Activated T-helper 1 cell treated with anti-CD3 and anti-CD28 coated beads, Interleukin-2, amount 50 U/mL, for 16 hours (primary cell): Measurements from ENCODE around the gene OTUB2.
A peak's percentile ranks its signal among the peaks of the same experiment; 100 is the strongest.
"Not testable (repeated sequence)": the region's sequence is repeated elsewhere in the genome, so short reads cannot be mapped to it uniquely, and the experiment has no call there.

Source experiments
- DNase-seq, 2 donors: peaks; one replicate each; pipeline ENCODE4 v3.0.0-alpha.2; 2020; ENCODE audit warnings: low read depth in 1 of 2, low spot score in 1 of 2

Gene OTUB2

DNA sequence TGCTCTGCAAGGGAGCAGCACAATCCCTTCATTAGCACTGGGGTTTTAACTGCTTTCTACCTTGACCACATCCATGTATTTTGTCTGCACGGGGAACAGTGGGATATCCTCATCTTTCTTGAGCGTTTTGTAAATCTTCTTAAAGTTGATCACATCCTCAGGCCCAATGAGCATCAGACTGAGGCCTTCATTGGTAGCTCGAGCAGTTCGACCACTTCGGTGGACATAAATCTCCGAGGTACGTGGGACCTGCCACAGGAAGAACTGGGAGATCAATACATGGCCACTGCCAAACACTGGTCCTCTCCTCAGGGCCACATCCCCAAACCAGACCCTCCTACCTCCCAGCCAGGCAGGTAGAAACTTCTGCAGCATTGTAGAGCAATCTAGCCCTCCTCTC lies 28.8 kb downstream of the OTUB2 start:
- DNase-seq, result no peak

DNA sequence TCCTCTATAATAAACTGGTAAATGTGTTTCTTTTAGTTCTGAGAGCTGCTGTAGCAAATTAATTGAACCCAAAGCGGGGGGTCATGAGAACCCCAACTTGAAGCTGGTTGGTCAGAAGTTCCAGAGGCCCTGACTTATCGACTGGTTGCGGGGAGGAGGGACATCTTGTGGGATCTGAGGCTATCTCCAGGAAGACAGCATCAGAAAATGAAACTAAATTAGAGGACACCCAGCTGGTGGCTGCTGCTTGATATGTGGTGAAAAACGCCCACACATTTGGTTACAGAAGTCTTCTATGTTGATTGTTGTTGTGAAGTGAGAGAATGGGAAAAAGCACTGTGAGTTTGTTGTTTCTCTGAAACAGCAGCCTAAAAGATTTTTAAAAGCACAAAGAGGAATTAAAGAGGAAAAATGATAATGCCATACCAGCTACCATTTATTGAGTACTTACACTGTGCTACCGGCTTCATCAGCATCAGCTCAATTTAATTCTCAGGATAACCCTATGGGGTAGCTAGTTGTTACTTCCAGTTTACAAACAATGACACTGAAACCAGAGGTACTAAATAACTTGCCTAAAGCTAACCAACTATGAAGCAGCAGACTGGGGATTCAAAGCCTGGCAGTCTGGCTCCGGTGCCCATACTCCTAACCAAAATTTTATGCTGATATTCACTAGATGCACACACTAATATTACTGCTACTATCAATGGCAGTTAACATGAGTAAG lies 30.6 kb downstream of the OTUB2 start:
- no peak for DNase-seq

DNA sequence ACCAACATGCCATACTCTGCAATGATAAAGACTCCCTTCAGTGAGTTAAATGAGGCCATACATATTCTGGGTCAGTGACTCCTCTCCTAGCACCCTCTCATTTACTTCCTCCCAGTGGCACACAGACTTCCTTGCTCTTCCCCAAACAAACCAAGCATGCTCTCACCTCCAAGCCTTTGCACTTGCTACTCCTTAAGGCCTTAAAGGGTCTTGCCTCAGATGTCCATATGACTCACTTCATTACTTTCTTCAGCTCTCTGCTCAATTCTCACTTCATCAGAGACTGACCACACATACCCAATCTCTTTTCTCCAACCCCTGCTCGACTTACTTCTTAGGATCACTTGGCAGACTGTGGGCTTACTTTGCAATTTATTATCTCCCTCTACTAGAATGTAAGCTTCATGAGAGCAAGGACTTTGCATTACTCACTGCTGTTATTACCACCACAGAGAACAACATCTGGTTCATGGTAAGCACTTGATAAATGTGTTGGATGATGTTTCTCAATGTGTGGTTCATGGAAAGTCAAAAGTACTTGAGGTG lies 32.1 kb downstream of the OTUB2 start:
- no peak for DNase-seq

DNA sequence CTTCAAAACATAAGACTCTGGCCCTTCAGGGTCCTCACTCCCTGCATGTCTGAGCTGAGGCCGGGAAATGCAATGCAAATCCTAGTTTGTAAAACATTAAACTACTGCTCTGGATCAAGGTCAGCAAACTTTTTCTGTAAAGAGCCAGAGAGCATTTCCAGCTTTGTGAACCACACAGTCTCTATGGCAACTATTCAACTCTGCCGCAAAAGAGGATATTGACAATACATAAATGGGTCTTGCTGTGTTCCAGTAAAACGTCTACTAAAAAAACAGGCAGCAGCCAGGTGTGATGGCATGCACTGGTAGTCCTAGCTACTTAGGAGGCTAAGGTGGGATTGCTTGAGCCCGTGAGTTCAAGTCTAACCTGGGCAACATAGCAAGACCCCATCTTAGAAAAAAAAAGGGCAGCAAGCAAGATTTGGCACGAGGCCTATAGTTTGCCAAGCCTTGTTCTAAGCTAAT lies 32.6 kb downstream of the OTUB2 start:
- no peak for DNase-seq

DNA sequence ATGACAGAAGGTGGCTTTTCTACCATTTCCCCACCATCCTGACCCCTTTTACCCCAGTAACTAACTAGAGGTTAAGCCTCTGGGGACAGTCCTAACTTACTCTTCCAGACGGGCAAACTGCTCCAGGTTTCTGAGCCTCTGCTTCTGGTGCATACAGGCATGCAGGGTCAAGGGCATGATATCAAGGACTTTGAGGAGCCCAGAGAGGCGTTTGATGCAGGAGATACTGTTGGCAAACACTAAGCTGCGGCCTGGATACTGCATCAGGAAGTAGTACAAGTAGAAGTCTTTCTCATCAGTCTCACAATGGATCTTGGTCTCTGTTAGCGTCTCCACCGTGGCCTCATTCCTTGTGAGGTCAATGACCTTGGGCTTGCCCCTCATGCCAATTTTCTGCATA lies 33.9 kb downstream of the OTUB2 start:
- no peak for DNase-seq

DNA sequence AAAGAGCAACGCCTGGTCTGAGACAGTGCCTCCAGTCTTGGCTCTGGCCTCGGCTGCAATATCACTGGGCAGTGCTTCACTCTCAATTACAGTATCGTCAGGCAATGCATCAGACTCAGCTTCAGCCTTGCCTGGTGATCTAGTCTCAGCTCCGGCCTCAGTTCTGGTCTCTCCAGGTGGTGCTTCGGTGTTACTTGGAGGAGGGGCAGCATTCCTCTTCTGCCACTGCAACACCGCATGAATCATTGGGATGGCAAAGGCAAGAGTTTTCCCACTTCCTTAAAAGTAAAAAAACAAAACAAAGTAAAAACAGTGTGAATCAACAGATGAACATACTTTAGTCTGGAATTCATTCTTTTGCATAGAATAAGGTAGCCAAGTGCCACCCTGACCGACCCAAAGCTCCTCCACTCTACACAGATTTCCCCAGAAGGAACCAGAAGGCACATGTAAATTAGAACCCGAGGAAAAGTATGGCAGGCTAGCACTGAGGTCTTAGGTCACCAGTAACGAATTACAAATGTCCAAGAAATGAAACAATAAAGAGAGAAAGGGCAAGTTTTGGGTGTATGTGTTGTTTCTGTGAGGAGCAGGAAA lies 36.3 kb downstream of the OTUB2 start:
- no peak for DNase-seq

DNA sequence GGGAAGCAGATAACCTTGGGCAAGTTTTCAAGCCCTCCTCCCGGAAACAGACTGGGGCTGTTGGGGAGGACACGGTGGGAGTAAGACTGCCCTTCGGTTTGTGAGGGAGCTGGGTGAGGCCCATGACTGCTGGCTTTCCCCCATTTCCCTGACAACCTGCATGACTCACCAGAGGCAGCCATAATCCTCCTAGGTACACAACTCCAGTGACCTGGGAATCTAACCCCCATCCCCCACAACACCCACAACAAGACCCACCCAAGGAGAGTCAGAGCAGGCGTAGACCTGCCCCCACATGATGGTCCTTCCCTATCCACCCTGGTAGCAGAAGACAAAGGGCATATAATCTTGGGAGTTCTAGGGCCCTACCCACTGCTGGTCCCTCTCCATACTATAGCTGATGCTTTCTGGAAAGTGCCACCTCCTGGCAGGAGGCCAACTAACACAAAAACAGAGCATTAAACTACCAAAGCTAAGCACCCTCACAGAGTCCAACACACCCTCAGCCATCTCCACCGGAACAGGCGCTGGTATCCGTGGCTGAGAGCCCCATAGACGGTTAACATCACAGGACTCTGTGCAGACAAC lies 40.0 kb downstream of the OTUB2 start:
- DNase-seq, result no peak

DNA sequence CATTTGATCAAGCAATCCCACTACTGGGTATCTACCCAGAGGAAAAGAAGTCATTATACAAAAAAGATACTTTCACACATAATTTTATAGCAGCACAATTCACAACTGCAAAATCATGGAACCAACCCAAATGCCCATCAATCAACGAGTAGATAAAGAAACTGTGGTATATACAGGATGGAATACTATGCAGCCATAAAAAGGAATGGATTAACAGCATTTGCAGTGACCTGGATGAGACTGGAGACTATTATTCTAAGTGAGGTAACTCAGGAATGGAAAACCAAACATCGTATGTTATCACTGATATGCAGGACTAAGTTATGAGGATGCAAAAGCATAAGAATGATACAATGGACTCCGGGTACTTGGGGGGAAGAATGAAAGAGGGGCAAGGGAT lies 45.9 kb downstream of the OTUB2 start:
- DNase-seq, result not testable (repeated sequence)

DNA sequence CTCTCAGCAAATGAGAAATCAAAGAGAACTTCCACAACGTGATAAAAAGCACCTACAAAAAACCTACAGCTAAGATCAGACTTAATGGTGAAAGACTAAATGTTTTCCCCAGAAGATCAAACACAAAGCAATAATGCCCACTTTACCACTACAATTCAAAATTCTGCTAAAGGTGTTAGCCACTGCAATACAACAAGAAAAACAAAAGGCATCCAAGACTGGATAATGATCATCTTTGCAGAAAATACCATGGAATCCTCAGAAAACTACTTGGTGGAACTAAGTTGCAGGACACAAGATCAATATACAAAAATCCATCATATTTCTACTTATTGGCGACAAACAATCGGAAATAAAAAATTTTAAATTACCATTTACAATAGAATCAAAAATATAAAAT lies 48.4 kb downstream of the OTUB2 start:
- DNase-seq, result no peak

DNA sequence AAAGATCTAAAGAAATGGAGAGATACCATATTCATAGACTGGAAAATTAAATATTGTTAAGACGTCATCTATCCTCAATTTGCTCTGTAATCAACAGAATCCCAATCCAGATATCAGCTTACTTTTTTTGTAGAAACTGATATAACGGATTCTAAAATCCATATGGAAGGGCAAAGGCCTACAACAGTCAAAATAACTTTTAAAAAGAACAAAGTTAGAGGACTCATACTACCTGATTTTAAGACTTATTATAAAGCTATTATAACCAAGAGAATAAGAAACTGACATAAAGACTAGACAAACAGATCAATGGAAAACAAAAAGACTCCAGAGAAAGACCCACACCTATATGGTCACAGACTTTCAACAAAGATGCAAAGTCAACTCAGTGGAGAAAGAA lies 48.9 kb downstream of the OTUB2 start:
- no peak for DNase-seq

DNA sequence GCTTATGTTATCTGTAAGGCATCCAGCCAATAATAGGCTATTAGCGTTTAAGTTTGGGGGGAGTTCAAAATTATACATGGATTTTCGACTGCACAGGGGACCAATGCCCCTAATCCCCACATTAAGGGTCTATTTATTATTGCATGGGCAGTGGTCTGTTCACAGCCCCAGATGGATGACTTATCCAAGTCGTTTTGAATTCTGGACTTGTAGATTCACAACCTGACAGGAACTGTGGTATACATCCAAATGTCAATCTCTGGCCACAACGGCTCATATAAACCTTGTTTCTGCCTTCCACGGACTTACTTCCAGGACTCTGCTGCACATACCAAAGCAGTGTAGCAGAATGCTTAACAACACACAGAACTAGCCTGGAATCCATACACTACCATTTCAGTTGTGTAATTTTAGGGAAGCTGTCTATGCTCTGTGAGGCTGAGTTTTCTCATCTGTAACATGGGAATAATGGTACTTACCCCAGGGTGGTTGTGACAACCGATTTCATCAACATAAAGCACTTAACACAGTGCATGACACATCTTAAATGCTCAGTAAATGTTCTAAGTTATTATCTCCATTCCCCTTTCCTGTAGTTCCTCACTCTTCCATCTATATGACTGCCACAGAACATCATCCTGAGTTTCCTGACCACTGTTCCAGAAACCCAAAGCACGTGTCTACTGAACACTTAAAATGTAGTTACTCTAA lies 51.1 kb downstream of the OTUB2 start:
- no peak for DNase-seq

DNA sequence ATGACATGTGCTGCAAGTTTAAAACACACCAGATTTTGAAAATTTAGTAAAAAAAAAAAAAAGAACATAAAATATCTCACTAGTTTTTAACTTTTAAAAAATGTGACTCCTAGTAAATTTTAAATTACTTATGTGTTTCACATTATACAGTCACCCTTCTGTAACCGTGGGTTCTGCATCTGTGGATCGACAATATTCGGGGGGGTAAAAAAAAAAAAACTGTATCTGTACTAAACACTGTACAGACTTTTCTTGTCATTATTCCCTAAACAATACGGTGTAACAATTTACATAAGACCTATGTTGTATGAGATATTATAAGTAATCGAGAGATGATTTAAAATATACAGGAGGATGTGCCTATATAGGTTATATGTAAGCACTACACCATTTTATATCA lies 51.7 kb downstream of the OTUB2 start:
- DNase-seq, result no peak

DNA sequence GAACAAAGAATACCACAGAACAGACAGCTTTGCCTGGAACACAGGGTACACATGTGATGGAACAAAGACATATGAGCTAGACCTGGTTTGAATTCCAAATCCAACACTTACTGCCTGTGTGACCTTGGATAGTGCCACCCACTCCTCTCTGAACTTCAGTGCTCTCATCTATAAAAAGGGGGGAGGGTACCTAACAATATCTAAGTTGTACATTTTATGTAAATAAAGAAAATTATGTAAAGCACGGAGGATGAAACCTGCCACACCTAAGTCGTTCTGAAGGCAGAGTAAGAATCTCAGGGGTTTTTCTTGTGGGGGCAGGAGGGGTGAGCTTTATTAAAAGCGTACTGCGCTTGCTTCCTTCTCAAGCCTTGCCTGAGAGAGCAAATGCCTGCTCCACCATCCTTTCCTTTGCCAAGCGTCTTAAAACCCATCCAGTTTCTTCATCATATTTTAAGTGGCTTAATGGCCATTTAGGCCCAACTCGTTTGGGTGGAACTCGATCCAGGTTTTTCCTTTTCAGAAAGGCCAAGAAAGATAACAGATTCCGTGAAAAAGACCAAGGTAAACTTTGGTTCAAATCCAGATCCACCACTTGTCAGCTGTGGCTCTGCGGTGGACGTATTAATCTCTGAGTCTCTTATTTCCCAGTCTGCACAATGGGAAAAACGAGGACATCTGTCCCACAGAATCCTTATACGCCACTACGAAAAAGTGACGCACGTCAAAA lies 53.9 kb downstream of the OTUB2 start:
- no peak for DNase-seq

DNA sequence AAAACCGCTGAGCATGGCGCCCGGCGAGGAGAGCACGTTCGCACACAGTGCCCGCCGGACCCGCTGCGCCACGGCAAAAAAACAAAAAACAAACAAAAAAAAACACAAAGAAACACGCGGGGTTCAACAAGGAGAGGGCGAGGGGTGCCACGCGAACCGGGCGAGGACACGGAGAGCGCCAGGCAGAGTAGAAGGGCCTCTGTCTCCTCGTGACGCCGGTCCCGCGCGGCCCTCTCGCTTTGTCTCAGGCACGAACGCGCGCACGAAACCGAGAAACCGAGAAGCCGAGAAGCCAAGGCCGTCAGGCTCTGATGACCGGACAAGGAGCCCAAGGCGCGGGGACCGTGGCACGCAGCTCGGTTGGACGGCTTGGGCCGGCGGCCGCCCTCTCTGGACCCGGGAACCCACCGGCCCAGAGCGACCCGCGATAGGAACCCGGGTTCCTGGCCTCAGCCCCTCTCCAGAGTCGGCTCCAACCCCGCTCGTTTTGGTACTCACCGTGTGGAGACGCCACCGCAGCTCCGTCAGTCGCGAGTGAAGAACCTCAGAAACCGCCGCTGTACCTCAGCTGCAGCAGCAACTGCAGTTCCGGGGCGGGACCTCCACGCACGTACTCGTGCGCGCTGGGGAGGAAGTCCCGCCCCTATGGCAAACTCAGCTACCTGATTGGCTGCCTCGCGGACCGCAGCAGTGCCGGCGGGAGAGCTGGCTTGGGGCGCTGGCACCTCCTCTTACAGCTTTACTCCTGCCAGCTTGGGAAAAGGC lies 54.7 kb downstream of the OTUB2 start, which contains the start of the genes DDX24 and IFI27L1:
Gene DDX24, minus strand, starts transcription at position 582 of the 765 bp plus-strand sequence. CDS start 1,460 bp downstream, outside the sequence.
Gene IFI27L1, plus strand, starts transcription at position 690 of the 765 bp plus-strand sequence. CDS start 15,628 bp downstream, outside the sequence.
- DNase-seq, result peak; percentile 92 to 94

DNA sequence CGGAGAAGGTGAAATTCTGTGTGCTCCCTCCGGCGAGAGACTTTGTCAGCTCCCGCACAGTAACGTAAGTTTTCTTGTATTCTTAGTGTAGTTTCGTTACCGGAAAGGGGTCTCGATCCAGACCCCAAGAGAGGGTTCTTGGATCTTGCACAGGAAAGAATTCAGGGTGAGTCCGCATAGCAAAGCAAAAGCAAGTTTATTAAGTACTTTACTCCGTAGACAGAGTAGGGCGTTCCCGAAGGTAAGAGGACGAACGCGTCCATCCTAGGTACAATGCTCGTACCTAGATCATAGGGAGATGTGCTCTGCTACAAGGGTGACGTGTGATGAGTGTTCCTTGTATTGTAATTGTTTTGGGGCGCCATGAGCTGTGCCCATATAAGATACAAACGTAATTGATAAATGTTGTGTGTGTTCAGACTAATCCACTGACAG lies 55.3 kb downstream of the OTUB2 start:
- no peak for DNase-seq

DNA sequence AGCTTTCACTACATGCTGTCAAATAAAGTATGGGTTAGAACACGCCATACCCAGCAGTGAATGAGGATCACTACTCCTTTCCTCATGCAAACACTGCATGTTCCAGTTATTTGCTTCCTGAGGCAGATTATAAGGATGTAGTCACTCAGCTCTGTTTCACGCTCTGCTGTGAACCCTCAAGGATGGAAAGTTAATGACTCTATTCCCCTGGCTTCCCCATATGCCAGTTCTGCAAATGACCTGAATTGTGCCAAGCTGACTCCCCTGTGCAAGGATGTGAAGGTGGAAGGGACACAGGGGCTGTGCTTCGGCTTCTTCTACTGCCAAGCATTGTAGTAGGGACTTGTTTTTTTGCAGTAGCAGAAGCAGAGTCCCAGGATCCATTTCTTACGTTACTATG lies 61.8 kb downstream of the OTUB2 start:
- DNase-seq, result no peak

DNA sequence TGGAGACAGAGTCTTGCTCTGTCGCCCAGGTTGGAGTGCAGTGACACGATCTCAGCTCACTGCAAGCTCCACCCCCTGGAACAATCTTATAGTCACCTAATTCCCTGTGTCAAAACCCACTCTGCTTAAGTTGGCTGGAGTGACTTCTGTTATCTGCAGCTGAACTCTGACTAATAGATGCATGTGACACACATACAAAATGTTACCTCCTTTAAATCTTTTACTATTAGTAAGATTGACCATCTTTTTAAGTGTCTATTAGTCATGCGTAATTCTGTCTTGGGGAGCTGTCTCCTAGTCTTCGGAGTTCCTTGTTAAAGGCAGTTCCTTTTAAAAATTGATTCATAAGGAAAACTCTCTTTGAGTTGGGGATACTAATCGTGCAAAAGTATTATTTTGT lies 62.4 kb downstream of the OTUB2 start:
- DNase-seq, result no peak

DNA sequence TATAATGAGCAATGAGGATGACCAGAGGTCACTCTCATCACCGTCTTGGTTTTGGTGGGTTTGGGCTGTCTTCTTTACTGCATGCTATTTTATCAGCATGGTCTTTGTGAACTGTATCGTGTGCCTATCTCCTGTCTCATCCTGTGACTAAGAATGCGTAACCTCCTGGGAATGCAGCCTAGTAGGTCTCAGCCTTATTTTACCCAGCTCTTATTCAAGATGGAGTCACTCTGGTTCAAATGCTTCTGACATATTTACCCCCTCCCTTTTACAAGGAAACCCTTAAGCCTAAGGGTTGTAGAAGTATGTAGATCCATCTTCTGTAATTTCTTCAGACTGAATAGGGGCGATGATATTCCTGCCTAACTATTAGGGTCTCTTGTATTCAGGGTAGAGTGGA lies 63.3 kb downstream of the OTUB2 start:
- no peak for DNase-seq

DNA sequence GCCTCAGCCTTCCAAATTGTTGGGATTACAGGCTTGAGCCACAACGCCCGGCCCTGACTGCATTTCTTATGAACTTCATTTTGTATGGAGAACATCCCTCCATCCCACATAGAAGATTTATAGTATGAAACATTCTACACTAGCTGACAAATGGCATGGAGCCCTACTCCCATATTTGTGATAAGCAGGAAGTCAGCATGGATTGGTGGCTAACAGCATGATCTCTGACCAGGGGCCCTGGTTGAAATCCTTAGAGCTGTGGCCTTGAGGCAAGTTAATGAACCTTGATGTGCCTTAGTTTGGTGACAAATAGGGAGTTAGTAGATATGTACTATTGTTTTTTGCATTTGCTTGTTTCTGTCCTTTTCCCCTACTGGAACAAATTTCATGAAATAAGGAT lies 67.3 kb downstream of the OTUB2 start:
- DNase-seq, result no peak

DNA sequence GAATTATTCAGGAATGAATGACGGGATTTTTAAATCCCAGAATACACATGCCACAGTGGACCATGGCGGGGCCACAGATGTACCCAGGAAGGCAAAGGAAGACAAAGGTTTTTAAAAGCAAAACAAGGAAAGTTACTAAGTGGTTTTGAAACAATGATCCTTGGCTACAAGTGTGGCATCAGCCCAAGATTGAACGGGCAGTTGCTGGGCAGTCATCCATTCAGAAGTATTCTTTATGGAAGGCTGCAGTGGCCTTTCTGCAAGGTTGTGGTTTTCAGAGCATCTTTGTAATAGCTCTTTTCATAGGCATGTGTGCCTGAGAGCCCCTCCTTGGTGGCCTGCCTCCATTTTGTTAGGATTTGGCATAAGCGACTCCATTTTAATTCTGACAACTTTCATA lies 71.0 kb downstream of the OTUB2 start:
- no peak for DNase-seq
